HuH-7.5 (cell line): ENCODE data around the gene POTEB2.
"Not testable (repeated sequence)": the region's sequence is repeated elsewhere in the genome, so short reads cannot be mapped to it uniquely, and the experiment has no call there.

Experiments
- DNase-seq: peaks from one replicate; pipeline ENCODE4 v3.0.0; 2011; ENCODE audit warnings: low spot score

POTEB2 gene

DNA sequence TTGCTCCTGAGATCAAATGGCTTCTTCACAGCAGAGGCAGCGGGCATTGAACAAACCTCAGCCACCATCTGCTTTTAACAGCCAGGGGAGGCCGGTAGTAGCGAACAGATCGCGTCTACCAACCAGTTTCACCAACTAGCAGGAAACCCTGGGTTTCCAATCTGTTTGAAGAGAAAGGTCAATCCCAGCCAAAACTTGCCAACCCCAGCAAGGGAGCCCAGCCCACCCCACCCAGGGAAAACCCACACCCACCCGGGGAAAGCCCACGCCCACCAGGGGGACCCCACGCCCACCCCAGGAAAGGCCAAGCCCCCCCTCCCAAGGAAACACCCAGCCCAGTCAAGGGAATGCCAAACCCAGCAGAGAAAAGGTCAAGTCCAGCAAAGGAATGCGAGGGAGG is at the start of gene POTEB2:
Gene POTEB2 (minus strand): TSS at position 101 of the 400 bp plus-strand sequence. CDS start 33 bp downstream, at position 68.
- DNase-seq, result not testable (repeated sequence)

DNA sequence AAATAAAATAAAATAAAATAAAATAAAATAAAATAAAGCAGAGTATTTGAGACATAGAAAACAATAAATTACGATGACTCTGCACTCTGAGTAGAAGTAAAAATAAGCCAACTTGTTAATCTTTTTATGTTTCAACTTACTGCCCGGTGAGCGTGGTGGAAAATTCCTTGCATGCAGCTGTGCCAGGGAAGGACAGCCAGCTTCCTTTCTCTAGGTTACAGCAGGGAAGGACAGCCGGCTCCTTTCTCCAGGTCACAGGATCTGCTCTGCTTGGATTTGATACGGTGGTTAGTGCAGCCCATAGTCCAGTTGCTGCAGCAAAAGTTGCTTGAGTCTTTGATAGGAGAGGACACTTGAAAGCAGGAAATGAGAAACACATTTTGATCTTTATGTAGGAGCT is 13.8 kb upstream of the POTEB2 start:
- not testable (repeated sequence) for DNase-seq

DNA sequence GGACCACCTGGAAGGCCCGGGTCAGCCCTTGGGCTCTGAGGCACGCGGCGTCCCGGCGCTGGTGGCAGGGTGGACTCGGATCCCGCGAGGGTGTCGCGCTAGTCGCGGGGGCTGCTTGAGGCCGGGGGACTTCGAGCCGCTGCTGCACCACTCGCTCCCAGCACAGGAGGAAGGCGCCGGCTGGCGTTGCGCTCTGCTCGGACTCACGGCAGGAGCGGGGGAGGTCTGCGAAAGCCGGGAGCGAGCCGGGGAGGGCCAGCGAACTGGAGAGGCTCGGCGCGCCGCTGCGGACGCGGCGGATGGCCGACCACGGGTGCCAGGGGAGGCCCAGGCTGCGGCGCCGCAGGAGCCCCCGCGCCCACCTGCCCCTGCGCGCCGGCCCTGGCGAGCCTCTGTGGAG is 12.3 kb upstream of the POTEB2 start:
- not testable (repeated sequence) for DNase-seq

DNA sequence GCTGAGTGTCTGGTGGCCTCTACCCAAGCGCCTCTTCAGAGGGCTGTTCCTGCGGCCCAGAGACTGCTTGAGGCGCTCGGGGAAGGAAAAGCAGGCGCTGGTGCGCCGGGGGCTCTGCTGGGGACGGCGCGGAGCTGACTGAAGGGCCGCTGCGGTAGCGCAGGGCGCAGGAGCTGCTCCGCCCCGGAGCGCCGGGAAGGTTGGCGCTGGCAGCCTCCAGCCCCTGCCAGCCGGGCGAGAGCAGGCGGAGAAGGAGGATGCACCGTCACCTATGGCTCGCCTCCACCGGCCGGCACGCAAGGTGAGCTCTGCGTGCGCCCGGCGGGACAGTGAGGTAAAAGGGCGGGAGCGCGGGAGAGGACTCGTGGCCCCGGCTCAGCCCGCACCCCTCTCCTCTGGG is 11.7 kb upstream of the POTEB2 start:
- DNase-seq, result not testable (repeated sequence)
